Panc1 (cell line): Measurements from ENCODE around the gene B4GALT3. TPM values are rescaled to one million over a fixed set of nuclear protein-coding genes. Genes with fewer than 3 reads are reported as not detected.

ENCODE experiments used
- ATAC-seq: fragments of 200-7000 bp; cut with Tn5 transposase; 2 replicates; pipeline ENCODE4 v1.9.1; 2020; ENCODE audit warnings: mild to moderate bottlenecking, moderate library complexity
- BruUV-seq: library from RNA; stranded (reverse); fragments of 400-500 nt; replicated peaks from 2 replicates; lab custom pipeline; 2021; lab: Mats Ljungman, UMichigan
- CTCF ChIA-PET: fragments of 300-600 bp; sonication (Branson Sonifier 250); formaldehyde crosslinking; loops from one replicate; lab custom pipeline; 2022; ENCODE audit warnings: antibody characterized with exemption; lab: Charles Lee
- POLR2A ChIA-PET: fragments of 300-600 bp; sonication (Branson Sonifier 250); formaldehyde crosslinking; loops from one replicate; lab custom pipeline; 2022; ENCODE audit warnings: antibody characterized with exemption; lab: Charles Lee
- DNase-seq: peaks from one replicate; pipeline ENCODE4 v3.0.0-alpha.2; 2010; ENCODE audit warnings: low read depth, low spot score
- H3K27ac ChIP-seq: 2 replicates; pipeline ENCODE4 v1.5.1; 2011; ENCODE audit warnings: mild to moderate bottlenecking, low read length, inconsistent platforms
- H3K27me3 ChIP-seq: fragments of 200-500 bp; sonication (Bioruptor generic); 2 replicates; pipeline ENCODE4 v1.6.0; 2014; ENCODE audit warnings: low read length, inconsistent platforms; ENCODE audit not compliant: control insufficient read depth, insufficient read depth
- H3K36me3 ChIP-seq: fragments of 200-500 bp; sonication (Bioruptor generic); 2 replicates; pipeline ENCODE4 v1.5.1; 2014; ENCODE audit warnings: inconsistent platforms, mild to moderate bottlenecking, low read length, moderate library complexity; ENCODE audit not compliant: control insufficient read depth, insufficient read depth
- H3K4me1 ChIP-seq: 2 replicates; pipeline ENCODE4 v1.5.1; 2011; ENCODE audit warnings: inconsistent platforms, mild to moderate bottlenecking, low read length, moderate library complexity; ENCODE audit not compliant: control insufficient read depth, insufficient read depth
- H3K4me3 ChIP-seq, 2 experiments: 2 replicates each; pipeline ENCODE4 v1.5.1; 2011 to 2012; ENCODE audit warnings: low read depth in 2 of 2, low read length in 2 of 2, mild to moderate bottlenecking in 2 of 2, inconsistent platforms in 1 of 2, moderate library complexity in 1 of 2
- H3K9me3 ChIP-seq: fragments of 200-500 bp; sonication (Bioruptor generic); 2 replicates; pipeline ENCODE4 v1.5.1; 2014; ENCODE audit warnings: low read depth, mild to moderate bottlenecking, inconsistent platforms, low read length, moderate library complexity; ENCODE audit not compliant: control insufficient read depth, insufficient read depth
- POLR2AphosphoS5 ChIP-seq: IDR thresholded peaks from 2 replicates; pipeline ENCODE4 v1.6.1; 2012; ENCODE audit warnings: mild to moderate bottlenecking, low read depth, low read length, moderate library complexity
- SIN3A ChIP-seq: IDR thresholded peaks from 2 replicates; pipeline ENCODE4 v1.6.1; 2012; ENCODE audit warnings: low read depth, mild to moderate bottlenecking, low read length, moderate library complexity, borderline replicate concordance; ENCODE audit not compliant: insufficient read depth
- TCF7L2 ChIP-seq: IDR thresholded peaks from 2 replicates; pipeline ENCODE4 v1.6.1; 2011; ENCODE audit warnings: mild to moderate bottlenecking, low read depth, low read length, inconsistent platforms
- in situ Hi-C: cut with HindIII; loops from 2 replicates; pipeline ENCODE4 v1.10.0; 2016; ENCODE audit warnings: low sequenced_read_pairs, low pct_unique_long_range_greater_than_20kb
- intact Hi-C: fragments of 100-400 bp; cut with micrococcal nuclease; formaldehyde crosslinking; loops from one replicate; pipeline ENCODE4 v1.10.0; 2022; ENCODE audit not compliant: unreplicated experiment
- total RNA-seq: library from RNA; stranded (reverse); gene quantifications from one replicate; pipeline ENCODE4 v1.2.1, GENCODE V29; 2021; ENCODE audit not compliant: unreplicated experiment
- TF ChIP-seq, protein P1 (sequence below): fragments of 450-650 bp; IDR thresholded peaks from 2 replicates; pipeline ENCODE4 v1.5.1; 2017; ENCODE audit warnings: mild to moderate bottlenecking
- TF ChIP-seq, protein P2 (sequence below), 2 experiments: IDR thresholded peaks; 2 replicates each; pipeline ENCODE4 v1.6.1; 2011 to 2012; ENCODE audit warnings: low read depth in 2 of 2, control low read depth in 1 of 2, low read length in 1 of 2, mild to moderate bottlenecking in 1 of 2, moderate library complexity in 1 of 2; ENCODE audit not compliant: insufficient read depth in 1 of 2

B4GALT3 gene
- total RNA-seq, 1 experiment from 2014 or later, result 28.6 TPM

DNA sequence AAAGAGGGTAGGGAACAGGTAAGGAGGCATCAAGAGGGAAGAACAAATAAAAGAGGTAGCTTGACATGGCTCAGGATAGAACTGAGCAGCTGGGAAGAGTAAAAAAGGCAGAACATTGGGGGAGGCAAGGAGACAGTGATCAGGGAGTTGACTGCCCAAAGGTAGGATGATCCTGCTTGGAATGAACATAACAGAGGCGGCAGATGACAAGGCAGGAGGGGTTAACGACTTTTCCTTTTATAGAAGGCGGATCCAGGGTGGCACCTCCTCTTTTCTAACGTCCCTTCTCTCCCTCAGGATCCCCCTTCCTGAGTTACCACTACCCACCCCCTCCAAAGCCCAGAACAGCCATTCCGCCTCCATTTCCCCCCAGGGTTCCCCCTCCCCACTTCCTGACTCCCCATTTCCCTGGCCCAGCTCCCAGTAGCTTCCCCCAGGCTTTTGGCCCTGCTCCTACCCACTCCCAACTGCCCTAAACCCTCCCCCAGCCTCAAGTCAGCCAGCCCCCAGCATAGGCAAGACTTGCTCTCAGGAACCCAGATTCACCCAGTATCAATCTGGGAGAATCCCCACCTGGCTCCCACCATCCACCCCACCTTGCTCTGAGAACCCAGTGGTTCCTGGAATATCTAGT, 22.3 kb upstream of the B4GALT3 start:
- CTCF ChIA-PET, result interaction anchor here (0.5 kb wide), 1 partner anchor 139 kb away, joined by 12 read pairs; no protein-coding TSS in a partner anchor

DNA sequence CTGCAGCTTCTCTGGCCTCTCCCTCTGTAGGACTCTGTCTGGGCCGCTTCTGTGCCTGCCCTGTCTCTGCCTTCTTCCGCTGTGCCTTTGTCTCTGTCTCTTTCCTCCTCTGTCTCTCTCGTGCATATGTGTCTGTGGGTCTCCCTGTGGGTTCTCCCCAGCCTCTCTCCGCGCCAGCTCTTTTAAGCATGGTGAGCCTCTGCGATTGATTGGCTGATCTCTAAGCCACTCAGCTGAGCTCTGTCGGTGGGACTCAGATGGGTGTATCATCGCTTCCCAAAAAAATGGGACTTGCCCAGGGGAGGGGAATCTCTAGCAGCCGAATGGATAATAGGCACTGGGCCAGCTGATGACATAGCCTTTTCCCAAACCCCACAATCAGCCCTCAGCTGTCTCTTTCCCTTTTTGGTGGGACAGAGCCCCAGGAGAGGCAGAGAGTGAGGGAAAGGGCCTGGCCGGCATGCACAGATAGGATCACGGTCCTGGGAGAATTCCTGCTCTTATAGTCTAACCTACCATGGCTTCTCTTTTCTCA, 21.7 kb upstream of the B4GALT3 start, which contains the start of gene ADAMTS4:
ADAMTS4 (minus strand) TSS at position 158 of the 535 bp plus-strand sequence. CDS start 427 bp downstream, outside the sequence.
- no peaks in the 10 kb centered on the region for H3K9me3 ChIP-seq
- H3K4me1 ChIP-seq, result peaks cover 38% of the 10 kb centered on the region
- DNase-seq, result no peak
- H3K4me3 ChIP-seq, result peak within 1 kb of the TSS in 1 of 2 experiments; percentile 14; a peak in 1 of 4 replicates
- intact Hi-C loops (no loop called here), in situ Hi-C loops (no loop called here)
- ChIA-PET CTCF (interaction anchor here (0.5 kb wide), 1 partner anchor 139 kb away, joined by 12 read pairs; no protein-coding TSS in a partner anchor), POLR2A (no interaction called here)
- BruUV-seq, result no TSS peak
- ATAC-seq, result no peak
- no peaks in the 10 kb centered on the region for H3K27me3 ChIP-seq
- H3K36me3 ChIP-seq, result no peaks in the 10 kb centered on the region; the same call in 1 of the 2 replicates
- TF ChIP-seq TCF7L2 (no peak), SIN3A (no peak), POLR2AphosphoS5 (no peak)
- TF ChIP-seq, protein P1, sequence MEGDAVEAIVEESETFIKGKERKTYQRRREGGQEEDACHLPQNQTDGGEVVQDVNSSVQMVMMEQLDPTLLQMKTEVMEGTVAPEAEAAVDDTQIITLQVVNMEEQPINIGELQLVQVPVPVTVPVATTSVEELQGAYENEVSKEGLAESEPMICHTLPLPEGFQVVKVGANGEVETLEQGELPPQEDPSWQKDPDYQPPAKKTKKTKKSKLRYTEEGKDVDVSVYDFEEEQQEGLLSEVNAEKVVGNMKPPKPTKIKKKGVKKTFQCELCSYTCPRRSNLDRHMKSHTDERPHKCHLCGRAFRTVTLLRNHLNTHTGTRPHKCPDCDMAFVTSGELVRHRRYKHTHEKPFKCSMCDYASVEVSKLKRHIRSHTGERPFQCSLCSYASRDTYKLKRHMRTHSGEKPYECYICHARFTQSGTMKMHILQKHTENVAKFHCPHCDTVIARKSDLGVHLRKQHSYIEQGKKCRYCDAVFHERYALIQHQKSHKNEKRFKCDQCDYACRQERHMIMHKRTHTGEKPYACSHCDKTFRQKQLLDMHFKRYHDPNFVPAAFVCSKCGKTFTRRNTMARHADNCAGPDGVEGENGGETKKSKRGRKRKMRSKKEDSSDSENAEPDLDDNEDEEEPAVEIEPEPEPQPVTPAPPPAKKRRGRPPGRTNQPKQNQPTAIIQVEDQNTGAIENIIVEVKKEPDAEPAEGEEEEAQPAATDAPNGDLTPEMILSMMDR, result no peak
- TF ChIP-seq, protein P2, sequence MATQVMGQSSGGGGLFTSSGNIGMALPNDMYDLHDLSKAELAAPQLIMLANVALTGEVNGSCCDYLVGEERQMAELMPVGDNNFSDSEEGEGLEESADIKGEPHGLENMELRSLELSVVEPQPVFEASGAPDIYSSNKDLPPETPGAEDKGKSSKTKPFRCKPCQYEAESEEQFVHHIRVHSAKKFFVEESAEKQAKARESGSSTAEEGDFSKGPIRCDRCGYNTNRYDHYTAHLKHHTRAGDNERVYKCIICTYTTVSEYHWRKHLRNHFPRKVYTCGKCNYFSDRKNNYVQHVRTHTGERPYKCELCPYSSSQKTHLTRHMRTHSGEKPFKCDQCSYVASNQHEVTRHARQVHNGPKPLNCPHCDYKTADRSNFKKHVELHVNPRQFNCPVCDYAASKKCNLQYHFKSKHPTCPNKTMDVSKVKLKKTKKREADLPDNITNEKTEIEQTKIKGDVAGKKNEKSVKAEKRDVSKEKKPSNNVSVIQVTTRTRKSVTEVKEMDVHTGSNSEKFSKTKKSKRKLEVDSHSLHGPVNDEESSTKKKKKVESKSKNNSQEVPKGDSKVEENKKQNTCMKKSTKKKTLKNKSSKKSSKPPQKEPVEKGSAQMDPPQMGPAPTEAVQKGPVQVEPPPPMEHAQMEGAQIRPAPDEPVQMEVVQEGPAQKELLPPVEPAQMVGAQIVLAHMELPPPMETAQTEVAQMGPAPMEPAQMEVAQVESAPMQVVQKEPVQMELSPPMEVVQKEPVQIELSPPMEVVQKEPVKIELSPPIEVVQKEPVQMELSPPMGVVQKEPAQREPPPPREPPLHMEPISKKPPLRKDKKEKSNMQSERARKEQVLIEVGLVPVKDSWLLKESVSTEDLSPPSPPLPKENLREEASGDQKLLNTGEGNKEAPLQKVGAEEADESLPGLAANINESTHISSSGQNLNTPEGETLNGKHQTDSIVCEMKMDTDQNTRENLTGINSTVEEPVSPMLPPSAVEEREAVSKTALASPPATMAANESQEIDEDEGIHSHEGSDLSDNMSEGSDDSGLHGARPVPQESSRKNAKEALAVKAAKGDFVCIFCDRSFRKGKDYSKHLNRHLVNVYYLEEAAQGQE (IDR thresholded peaks at IDR 0.05; ENCODE audit: insufficient read depth in 1 of 2, low read depth in 2 of 2, low read length in 1 of 2), result no peak
- H3K27ac ChIP-seq, result peak within 1 kb of the TSS; percentile 31; the same call in 1 of the 2 replicates

More for the DNA sequence above, 22.3 kb upstream of the B4GALT3 start:
- Histone ChIP-seq H3K27me3 (no peaks in the 10 kb centered on the region), H3K4me1 (peaks cover 38% of the 10 kb centered on the region), H3K9me3 (no peaks in the 10 kb centered on the region), H3K36me3 (no peaks in the 10 kb centered on the region; the same call in 1 of the 2 replicates), H3K27ac (no peak overlapping the region), H3K4me3 (no peak overlapping the region)
- DNase-seq, result no peak
- intact Hi-C loops, result no loop called here
- POLR2A ChIA-PET, result no interaction called here
- TF ChIP-seq, protein P2 (IDR thresholded peaks at IDR 0.05; ENCODE audit: insufficient read depth in 1 of 2, low read depth in 2 of 2, low read length in 1 of 2), result no peak
- no peak for TF ChIP-seq TCF7L2
- TF ChIP-seq, protein P1, result no peak
- TF ChIP-seq SIN3A, result no peak
- no peak for TF ChIP-seq POLR2AphosphoS5
- in situ Hi-C loops, result loop anchor here (25.0 kb wide), 1 partner anchor 188 kb away; no protein-coding TSS in a partner anchor
- BruUV-seq, result no TSS peak
- ATAC-seq, result no peak
